ENCODE measurements around the gene STAB1. TPM values are rescaled to one million over a fixed set of nuclear protein-coding genes. Genes with fewer than 3 reads are reported as not detected.

STAB1 gene, protein sequence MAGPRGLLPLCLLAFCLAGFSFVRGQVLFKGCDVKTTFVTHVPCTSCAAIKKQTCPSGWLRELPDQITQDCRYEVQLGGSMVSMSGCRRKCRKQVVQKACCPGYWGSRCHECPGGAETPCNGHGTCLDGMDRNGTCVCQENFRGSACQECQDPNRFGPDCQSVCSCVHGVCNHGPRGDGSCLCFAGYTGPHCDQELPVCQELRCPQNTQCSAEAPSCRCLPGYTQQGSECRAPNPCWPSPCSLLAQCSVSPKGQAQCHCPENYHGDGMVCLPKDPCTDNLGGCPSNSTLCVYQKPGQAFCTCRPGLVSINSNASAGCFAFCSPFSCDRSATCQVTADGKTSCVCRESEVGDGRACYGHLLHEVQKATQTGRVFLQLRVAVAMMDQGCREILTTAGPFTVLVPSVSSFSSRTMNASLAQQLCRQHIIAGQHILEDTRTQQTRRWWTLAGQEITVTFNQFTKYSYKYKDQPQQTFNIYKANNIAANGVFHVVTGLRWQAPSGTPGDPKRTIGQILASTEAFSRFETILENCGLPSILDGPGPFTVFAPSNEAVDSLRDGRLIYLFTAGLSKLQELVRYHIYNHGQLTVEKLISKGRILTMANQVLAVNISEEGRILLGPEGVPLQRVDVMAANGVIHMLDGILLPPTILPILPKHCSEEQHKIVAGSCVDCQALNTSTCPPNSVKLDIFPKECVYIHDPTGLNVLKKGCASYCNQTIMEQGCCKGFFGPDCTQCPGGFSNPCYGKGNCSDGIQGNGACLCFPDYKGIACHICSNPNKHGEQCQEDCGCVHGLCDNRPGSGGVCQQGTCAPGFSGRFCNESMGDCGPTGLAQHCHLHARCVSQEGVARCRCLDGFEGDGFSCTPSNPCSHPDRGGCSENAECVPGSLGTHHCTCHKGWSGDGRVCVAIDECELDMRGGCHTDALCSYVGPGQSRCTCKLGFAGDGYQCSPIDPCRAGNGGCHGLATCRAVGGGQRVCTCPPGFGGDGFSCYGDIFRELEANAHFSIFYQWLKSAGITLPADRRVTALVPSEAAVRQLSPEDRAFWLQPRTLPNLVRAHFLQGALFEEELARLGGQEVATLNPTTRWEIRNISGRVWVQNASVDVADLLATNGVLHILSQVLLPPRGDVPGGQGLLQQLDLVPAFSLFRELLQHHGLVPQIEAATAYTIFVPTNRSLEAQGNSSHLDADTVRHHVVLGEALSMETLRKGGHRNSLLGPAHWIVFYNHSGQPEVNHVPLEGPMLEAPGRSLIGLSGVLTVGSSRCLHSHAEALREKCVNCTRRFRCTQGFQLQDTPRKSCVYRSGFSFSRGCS (N-terminal part only)
- total RNA-seq = 0.50 and 0.59 TPM in 2 replicates

GRCh38 chr3:52494886-52495495, at the start of gene STAB1:
TSS of gene STAB1 (plus strand) at chr3:52495338. CDS start at chr3:52495414, 76 bp downstream.

DNA sequence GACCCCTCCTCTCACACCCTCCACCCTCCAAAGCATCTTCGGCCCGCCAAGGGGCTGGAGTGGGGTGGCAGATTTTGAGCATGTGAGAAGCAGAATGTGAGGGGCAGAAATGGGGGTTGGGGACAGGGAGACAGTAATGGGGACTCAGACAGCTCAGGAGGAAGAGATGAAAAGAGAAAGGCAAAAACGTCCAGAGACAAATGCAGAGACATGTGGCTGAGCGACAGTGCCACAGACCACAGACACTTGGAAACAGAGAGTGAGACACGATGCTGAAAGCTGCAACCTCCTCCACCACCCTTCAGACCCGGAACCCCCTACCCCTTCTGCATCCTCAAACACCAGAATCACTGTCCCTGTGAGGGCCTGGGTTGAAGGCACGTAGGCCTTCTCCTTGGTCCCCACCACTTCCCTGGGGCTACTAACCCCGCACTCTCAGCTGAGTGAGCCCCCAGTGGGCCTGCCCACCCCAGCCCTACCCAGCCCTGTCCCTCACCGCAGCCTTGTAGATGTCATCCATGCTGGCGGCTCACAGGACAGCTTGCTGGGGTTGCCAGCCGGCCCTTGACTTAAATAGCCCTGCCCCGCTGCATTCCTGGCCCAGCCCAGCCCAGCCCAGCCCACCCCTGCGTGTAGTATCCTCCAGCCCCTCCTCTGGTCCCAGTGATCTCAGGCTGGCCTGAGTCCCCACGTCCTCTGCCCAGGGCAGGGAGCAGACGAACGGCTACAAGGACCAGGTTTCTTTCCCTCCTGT, 41.5 kb upstream of the STAB1 start, which contains the start of gene TNNC1:
Gene TNNC1 (minus strand): TSS at position 546 of the 754 bp plus-strand sequence. CDS start 26 bp downstream, at position 520.

DNA sequence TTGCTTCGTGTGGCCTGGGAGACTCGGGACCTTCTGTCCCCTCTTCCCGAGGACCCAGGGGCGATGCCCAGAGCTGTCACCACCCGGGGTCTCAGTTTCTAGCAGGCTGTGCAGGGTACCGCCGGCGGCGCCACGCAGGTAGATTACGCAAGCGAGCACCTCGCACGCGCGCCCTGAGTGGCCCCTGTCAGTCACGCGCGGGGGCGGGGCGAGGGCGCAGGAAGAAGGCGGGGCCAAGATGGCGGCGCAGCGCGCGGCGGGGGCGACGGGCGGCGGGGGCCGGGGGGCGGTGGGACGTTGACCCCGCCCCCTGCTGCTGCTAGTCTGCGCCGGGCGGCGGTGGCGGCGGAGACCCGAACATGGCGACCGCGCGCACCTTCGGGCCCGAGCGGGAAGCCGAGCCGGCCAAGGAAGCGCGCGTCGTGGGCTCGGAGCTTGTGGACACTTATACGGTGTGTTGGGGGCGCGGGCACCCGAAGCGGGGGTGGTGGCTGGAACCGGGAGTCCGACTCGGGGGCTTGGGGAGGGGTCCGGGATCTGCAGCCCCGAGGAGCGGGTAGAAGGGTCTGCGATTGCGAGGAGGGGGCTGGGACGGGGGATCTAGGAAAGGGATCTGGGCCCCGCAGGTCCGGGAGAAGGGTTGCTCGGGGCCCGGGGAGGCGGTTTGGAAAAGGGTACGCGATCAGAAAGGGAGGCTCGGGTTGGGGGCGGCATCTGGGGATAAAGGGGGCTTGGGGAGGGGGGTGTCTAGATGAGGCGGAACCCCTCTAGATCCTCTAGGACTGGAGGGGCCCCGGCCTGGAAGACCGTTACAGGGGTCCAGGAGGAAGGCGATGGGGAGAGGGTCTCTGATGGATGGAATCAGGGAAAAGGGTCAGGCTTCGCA, 39.6 kb upstream of the STAB1 start, which contains the start of gene NISCH:
Gene NISCH (plus strand): TSS at position 322 of the 886 bp plus-strand sequence. CDS start 38 bp downstream, at position 360.

GRCh38 chr3:52533623-52534280, 38.6 kb downstream of the STAB1 start, which contains the start of gene NT5DC2:
TSS of gene NT5DC2 (minus strand) at chr3:52533857. CDS start at chr3:52533737, 120 bp downstream.

DNA sequence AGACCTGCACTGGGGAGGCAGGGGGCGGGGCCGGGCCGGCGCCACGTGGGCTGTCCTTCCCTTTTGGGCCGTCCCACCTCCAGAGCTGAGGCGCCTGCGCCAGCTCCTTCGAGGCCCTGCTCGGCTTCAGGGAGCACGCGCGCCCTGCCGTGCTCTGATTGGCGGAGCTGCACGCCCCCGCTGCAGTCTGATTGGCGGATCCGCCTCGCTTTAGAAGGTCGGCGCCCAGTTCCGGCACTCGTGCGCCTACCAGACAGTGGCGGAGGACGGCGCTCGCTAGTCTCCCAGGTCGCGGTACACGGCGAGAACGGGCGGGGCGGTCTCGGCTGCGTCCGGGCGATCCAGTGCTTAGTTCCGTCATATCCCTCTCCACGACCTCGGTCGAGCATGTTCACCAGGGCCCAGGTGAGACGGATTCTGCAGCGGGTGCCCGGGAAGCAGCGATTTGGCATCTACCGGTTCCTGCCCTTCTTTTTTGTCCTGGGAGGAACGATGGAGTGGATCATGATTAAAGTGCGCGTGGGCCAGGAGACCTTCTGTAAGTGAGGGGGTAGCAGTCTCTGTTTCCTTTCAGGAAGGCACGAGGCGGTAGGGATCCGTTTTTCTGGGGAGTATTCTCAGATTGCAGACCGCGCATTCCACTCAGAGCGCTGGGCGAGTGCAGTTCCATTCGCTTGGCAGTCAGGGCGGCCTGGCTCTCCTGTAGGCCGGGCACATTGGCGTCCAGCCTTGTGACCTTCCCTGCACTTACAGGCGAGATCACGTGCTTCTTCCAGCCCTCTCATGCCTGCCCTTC, 41.4 kb downstream of the STAB1 start, which contains the start of gene UQCC5:
Gene UQCC5 (plus strand): TSS at position 237 of the 796 bp plus-strand sequence. CDS start 151 bp downstream, at position 388.

Other genes starting within 250 kb of the STAB1 start
- 28.5 and 28.8 TPM in 2 replicates for gene PPM1M, start 249.6 kb upstream of the STAB1 start, total RNA-seq
- gene WDR82, start 216.7 kb upstream of the STAB1 start, total RNA-seq = 85.0 and 91.9 TPM in 2 replicates
- 4.7 and 5.3 TPM in 2 replicates for gene GLYCTK, start 207.5 kb upstream of the STAB1 start, total RNA-seq
- 4.2 and 5.5 TPM in 2 replicates for gene DNAH1, start 179.0 kb upstream of the STAB1 start, total RNA-seq
- 47.4 and 64.7 TPM in 2 replicates for gene BAP1, start 85.3 kb upstream of the STAB1 start, total RNA-seq
- 3.5 and 3.8 TPM in 2 replicates for gene PHF7, start 84.7 kb upstream of the STAB1 start, total RNA-seq
- gene SEMA3G, start 50.2 kb upstream of the STAB1 start, total RNA-seq = 0.03 and 0.13 TPM in 2 replicates
- 0.23 and 2.6 TPM in 2 replicates for gene TNNC1, start 41.3 kb upstream of the STAB1 start, total RNA-seq
- gene NISCH, start 39.7 kb upstream of the STAB1 start, total RNA-seq = 87.9 and 109 TPM in 2 replicates
- 117 and 122 TPM in 2 replicates for gene NT5DC2, start 38.5 kb downstream of the STAB1 start, total RNA-seq
- 3.1 and 6.5 TPM in 2 replicates for gene UQCC5, start 41.3 kb downstream of the STAB1 start, total RNA-seq
- 81.0 and 91.2 TPM in 2 replicates for gene PBRM1, start 190.6 kb downstream of the STAB1 start, total RNA-seq
- 74.9 and 78.8 TPM in 2 replicates for gene GNL3, start 190.7 kb downstream of the STAB1 start, total RNA-seq
- 106 and 149 TPM in 2 replicates for gene GLT8D1, start 210.5 kb downstream of the STAB1 start, total RNA-seq
- 58.3 and 64.1 TPM in 2 replicates for gene SPCS1, start 210.8 kb downstream of the STAB1 start, total RNA-seq